Neural cell (in vitro differentiated cells): Measurements from ENCODE around the gene SCUBE1. TPM values are rescaled to one million over a fixed set of nuclear protein-coding genes. Genes with fewer than 3 reads are reported as not detected.

ENCODE experiments used
- H2AFZ ChIP-seq: fragments of 200-600, 300-800 bp; sonication (generic), shearing (Covaris generic); 2 replicates; pipeline ENCODE4 v1.6.0; 2014; ENCODE audit warnings: low read depth, mild to moderate bottlenecking, antibody characterized with exemption, low read length, moderate library complexity
- H3F3A ChIP-seq: fragments of 200-600 bp; shearing (Covaris generic); 2 replicates; pipeline ENCODE4 v1.6.1; 2016; ENCODE audit warnings: mild to moderate bottlenecking, moderate library complexity, mixed read lengths, antibody characterized with exemption, low read length; ENCODE audit not compliant: insufficient read depth, poor library complexity, severe bottlenecking
- H3K27ac ChIP-seq: fragments of 200-600, 300-800 bp; sonication (generic), shearing (Covaris generic); 2 replicates; pipeline ENCODE4 v1.5.1; 2014; ENCODE audit warnings: mild to moderate bottlenecking, low read length, moderate library complexity
- H3K27me3 ChIP-seq: fragments of 300-800, 200-600 bp; sonication (generic), shearing (Covaris generic); 2 replicates; pipeline ENCODE4 v1.6.0; 2014; ENCODE audit warnings: mild to moderate bottlenecking, low read depth, low read length, moderate library complexity; ENCODE audit not compliant: insufficient read depth
- H3K36me3 ChIP-seq: fragments of 300-800, 200-600 bp; sonication (generic), shearing (Covaris generic); 2 replicates; pipeline ENCODE4 v1.5.1; 2014; ENCODE audit warnings: mild to moderate bottlenecking, antibody characterized with exemption, low read length, moderate library complexity; ENCODE audit not compliant: insufficient read depth
- H3K4me2 ChIP-seq: fragments of 300-800, 200-600 bp; sonication (generic), shearing (Covaris generic); 2 replicates; pipeline ENCODE4 v1.6.0; 2014; ENCODE audit warnings: mild to moderate bottlenecking, low read length
- H3K4me3 ChIP-seq: fragments of 300-800, 200-600 bp; sonication (generic), shearing (Covaris generic); 2 replicates; pipeline ENCODE4 v1.5.1; 2014; ENCODE audit warnings: mild to moderate bottlenecking, low read length, moderate library complexity
- H3K79me2 ChIP-seq: fragments of 200-600 bp; shearing (Covaris generic); replicated peaks from 2 replicates; pipeline ENCODE4 v1.6.0; 2014; ENCODE audit warnings: mild to moderate bottlenecking, low read length, moderate library complexity; ENCODE audit not compliant: insufficient read depth
- H3K9ac ChIP-seq: fragments of 300-800, 200-600 bp; sonication (generic), shearing (Covaris generic); 2 replicates; pipeline ENCODE4 v1.6.1; 2016; ENCODE audit warnings: mild to moderate bottlenecking, low read length, mixed read lengths
- H3K9me2 ChIP-seq: fragments of 200-600 bp; shearing (Covaris generic); 2 replicates; pipeline ENCODE4 v1.6.1; 2016; ENCODE audit warnings: mild to moderate bottlenecking, low read length, mixed read lengths; ENCODE audit not compliant: insufficient read depth
- H3K9me3 ChIP-seq: fragments of 200-600, 300-800 bp; sonication (generic), shearing (Covaris generic); 2 replicates; pipeline ENCODE4 v1.6.1; 2016; ENCODE audit warnings: mild to moderate bottlenecking, mixed run types, low read length, moderate library complexity, mixed read lengths
- H4K20me1 ChIP-seq: fragments of 200-600 bp; shearing (Covaris generic); 2 replicates; pipeline ENCODE4 v1.6.1; 2016; ENCODE audit warnings: mild to moderate bottlenecking, mixed run types; ENCODE audit not compliant: insufficient read depth
- EP300 ChIP-seq: fragments of 450-650 bp; conservative IDR thresholded peaks from 2 replicates; pipeline ENCODE4 v1.6.1; 2014; ENCODE audit warnings: antibody characterized with exemption, mild to moderate bottlenecking, moderate library complexity; ENCODE audit not compliant: poor library complexity, severe bottlenecking
- EZH2 ChIP-seq: fragments of 200-600, 300-800 bp; shearing (Covaris generic), sonication (generic); IDR thresholded peaks from 2 replicates; pipeline ENCODE4 v1.6.1; 2014; ENCODE audit warnings: antibody characterized with exemption, low read length, borderline replicate concordance, mild to moderate bottlenecking; ENCODE audit not compliant: insufficient read depth, poor library complexity, severe bottlenecking
- MXI1 ChIP-seq: fragments of 450-650 bp; conservative IDR thresholded peaks from 2 replicates; pipeline ENCODE4 v1.6.1; 2014; ENCODE audit warnings: antibody characterized with exemption, mild to moderate bottlenecking; ENCODE audit not compliant: poor library complexity, severe bottlenecking
- POLR2AphosphoS5 ChIP-seq: IDR thresholded peaks from 2 replicates; pipeline ENCODE4 v1.6.1; 2012
- RAD21 ChIP-seq: fragments of 450-650 bp; conservative IDR thresholded peaks from 2 replicates; pipeline ENCODE4 v1.6.1; 2014; ENCODE audit warnings: antibody characterized with exemption, mild to moderate bottlenecking, moderate library complexity
- SMC3 ChIP-seq: fragments of 450-650 bp; conservative IDR thresholded peaks from 2 replicates; pipeline ENCODE4 v1.6.1; 2014; ENCODE audit warnings: antibody characterized with exemption, mild to moderate bottlenecking, moderate library complexity; ENCODE audit not compliant: poor library complexity
- TAF1 ChIP-seq: IDR thresholded peaks from 2 replicates; pipeline ENCODE4 v1.6.1; 2012; ENCODE audit warnings: low read depth
- polyA plus RNA-seq: library from polyadenylated mRNA; depleted of rRNA; stranded (reverse); fragments of >200 nt; gene quantifications from 2 replicates; pipeline ENCODE4 v1.2.3, GENCODE V29; 2014
- TF ChIP-seq, protein P1 (sequence below): fragments of 450-650 bp; IDR thresholded peaks from 2 replicates; pipeline ENCODE4 v1.5.1; 2014; ENCODE audit warnings: antibody characterized with exemption, mild to moderate bottlenecking, moderate library complexity; ENCODE audit not compliant: poor library complexity, severe bottlenecking
- TF ChIP-seq, protein P2 (sequence below): IDR thresholded peaks from 2 replicates; pipeline ENCODE4 v1.6.1; 2012; ENCODE audit warnings: borderline replicate concordance

Gene SCUBE1
- polyA plus RNA-seq, 1 donor from 2014 or later = 8.4 TPM

- H3K4me3 ChIP-seq = no peak overlapping the region
- no peak overlapping the region for H2AFZ ChIP-seq
- no peaks in the 10 kb centered on the region for H3K9me2 ChIP-seq
- no peaks in the 10 kb centered on the region for H3K9me3 ChIP-seq
- H4K20me1 ChIP-seq = no peaks in the 10 kb centered on the region
- H3K36me3 ChIP-seq = no peaks in the 10 kb centered on the region
- no peak overlapping the region for H3K9ac ChIP-seq
- no peaks in the 10 kb centered on the region for H3K79me2 ChIP-seq
- no peak for TF ChIP-seq SMC3
- TF ChIP-seq MXI1 = no peak
- TF ChIP-seq POLR2AphosphoS5 = no peak
- TF ChIP-seq TAF1 = no peak
- no peak for TF ChIP-seq RAD21
- TF ChIP-seq, protein P1, sequence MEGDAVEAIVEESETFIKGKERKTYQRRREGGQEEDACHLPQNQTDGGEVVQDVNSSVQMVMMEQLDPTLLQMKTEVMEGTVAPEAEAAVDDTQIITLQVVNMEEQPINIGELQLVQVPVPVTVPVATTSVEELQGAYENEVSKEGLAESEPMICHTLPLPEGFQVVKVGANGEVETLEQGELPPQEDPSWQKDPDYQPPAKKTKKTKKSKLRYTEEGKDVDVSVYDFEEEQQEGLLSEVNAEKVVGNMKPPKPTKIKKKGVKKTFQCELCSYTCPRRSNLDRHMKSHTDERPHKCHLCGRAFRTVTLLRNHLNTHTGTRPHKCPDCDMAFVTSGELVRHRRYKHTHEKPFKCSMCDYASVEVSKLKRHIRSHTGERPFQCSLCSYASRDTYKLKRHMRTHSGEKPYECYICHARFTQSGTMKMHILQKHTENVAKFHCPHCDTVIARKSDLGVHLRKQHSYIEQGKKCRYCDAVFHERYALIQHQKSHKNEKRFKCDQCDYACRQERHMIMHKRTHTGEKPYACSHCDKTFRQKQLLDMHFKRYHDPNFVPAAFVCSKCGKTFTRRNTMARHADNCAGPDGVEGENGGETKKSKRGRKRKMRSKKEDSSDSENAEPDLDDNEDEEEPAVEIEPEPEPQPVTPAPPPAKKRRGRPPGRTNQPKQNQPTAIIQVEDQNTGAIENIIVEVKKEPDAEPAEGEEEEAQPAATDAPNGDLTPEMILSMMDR = no peak
- no peak for TF ChIP-seq EP300
- TF ChIP-seq, protein P2, sequence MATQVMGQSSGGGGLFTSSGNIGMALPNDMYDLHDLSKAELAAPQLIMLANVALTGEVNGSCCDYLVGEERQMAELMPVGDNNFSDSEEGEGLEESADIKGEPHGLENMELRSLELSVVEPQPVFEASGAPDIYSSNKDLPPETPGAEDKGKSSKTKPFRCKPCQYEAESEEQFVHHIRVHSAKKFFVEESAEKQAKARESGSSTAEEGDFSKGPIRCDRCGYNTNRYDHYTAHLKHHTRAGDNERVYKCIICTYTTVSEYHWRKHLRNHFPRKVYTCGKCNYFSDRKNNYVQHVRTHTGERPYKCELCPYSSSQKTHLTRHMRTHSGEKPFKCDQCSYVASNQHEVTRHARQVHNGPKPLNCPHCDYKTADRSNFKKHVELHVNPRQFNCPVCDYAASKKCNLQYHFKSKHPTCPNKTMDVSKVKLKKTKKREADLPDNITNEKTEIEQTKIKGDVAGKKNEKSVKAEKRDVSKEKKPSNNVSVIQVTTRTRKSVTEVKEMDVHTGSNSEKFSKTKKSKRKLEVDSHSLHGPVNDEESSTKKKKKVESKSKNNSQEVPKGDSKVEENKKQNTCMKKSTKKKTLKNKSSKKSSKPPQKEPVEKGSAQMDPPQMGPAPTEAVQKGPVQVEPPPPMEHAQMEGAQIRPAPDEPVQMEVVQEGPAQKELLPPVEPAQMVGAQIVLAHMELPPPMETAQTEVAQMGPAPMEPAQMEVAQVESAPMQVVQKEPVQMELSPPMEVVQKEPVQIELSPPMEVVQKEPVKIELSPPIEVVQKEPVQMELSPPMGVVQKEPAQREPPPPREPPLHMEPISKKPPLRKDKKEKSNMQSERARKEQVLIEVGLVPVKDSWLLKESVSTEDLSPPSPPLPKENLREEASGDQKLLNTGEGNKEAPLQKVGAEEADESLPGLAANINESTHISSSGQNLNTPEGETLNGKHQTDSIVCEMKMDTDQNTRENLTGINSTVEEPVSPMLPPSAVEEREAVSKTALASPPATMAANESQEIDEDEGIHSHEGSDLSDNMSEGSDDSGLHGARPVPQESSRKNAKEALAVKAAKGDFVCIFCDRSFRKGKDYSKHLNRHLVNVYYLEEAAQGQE = no peak
- TF ChIP-seq EZH2 = no peak
- H3K27ac ChIP-seq = no peak overlapping the region
- H3F3A ChIP-seq = no peaks in the 10 kb centered on the region
- H3K4me2 ChIP-seq = no peak overlapping the region
- no peaks in the 10 kb centered on the region for H3K27me3 ChIP-seq
Observed at GRCh38 chr22:43235445-43236409, 107.4 kb downstream of the SCUBE1 start.

DNA sequence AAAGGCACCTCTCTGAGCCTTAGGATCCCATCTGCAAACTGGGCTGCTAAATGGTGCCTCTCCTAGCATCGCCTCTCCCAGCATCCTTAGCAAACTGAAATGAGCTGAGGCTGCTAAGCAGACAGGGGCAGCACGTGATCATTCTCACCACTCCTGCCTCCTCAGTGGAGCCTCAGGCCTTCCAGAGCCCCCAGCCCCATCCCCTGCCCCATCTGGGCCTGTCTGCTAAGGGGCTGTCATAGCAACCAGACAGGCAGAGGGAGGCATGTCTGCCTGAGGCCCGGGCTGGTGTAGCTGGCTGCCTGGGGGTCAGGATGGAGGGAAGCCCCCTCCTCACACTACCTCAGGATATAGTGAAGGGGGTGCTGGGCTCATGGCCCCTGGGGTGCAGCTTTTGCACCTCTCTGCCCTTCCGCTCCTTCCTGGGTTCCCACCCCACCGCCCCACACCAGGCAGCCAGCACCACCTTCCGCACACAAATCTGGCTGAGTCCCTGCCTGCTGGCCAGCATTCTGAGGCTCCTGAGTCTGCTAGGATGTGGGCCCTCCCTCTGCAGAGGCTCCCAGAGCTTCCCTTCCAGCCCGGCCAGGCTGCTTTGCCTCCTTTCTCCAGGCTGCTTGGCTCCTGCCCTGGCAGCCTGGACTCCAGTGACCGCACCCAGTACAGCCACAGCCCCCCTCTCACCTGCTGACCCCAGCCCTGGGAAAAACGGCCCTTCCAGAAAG lies 108.7 kb downstream of the SCUBE1 start:
- Histone ChIP-seq H3F3A (no peaks in the 10 kb centered on the region), H3K27ac (no peak overlapping the region)

More for the DNA sequence above, 108.7 kb downstream of the SCUBE1 start:
- no peak overlapping the region for H3K9ac ChIP-seq
- no peaks in the 10 kb centered on the region for H3K36me3 ChIP-seq
- no peaks in the 10 kb centered on the region for H3K9me2 ChIP-seq
- H3K4me2 ChIP-seq = no peak overlapping the region
- no peak for TF ChIP-seq SMC3
- TF ChIP-seq EP300 = no peak
- no peak for TF ChIP-seq RAD21
- TF ChIP-seq, protein P2 = no peak
- H3K27me3 ChIP-seq = no peaks in the 10 kb centered on the region
- H3K4me3 ChIP-seq = no peak overlapping the region
- H3K79me2 ChIP-seq = no peaks in the 10 kb centered on the region
- no peak overlapping the region for H2AFZ ChIP-seq
- no peaks in the 10 kb centered on the region for H4K20me1 ChIP-seq
- no peaks in the 10 kb centered on the region for H3K9me3 ChIP-seq
